WTC11 (cell line): Measurements from ENCODE around the gene RPLP1. TPM values are rescaled to one million over a fixed set of nuclear protein-coding genes. Genes with fewer than 3 reads are reported as not detected.

Experiments
- ATAC-seq: fragments of 200-7000 bp; cut with Tn5 transposase; 2 replicates; pipeline ENCODE4 v1.10.0; 2021; ENCODE audit warnings: mild to moderate bottlenecking, moderate library complexity
- CTCF ChIA-PET: fragments of 300-600 bp; sonication (Branson Sonifier 250); formaldehyde crosslinking; loops from one replicate; lab custom pipeline; 2021; ENCODE audit warnings: antibody characterized with exemption; lab: Charles Lee
- POLR2A ChIA-PET: fragments of 350-600 bp; sonication (Branson Sonifier 250); formaldehyde crosslinking; loops from one replicate; lab custom pipeline; 2021; ENCODE audit warnings: antibody characterized with exemption; lab: Charles Lee
- DNase-seq: peaks from one replicate; pipeline ENCODE4 v3.0.0; 2021; ENCODE audit warnings: low spot score
- H3K27ac Mint-ChIP-seq: 2 replicates; pipeline ENCODE4 v1.8.0; 2021; ENCODE audit warnings: mixed read lengths
- H3K27me3 Mint-ChIP-seq: 2 replicates; pipeline ENCODE4 v1.8.0; 2021; ENCODE audit warnings: low read depth, mild to moderate bottlenecking, moderate library complexity, mixed read lengths
- H3K36me3 Mint-ChIP-seq: 2 replicates; pipeline ENCODE4 v1.8.0; 2021; ENCODE audit warnings: mixed read lengths
- H3K4me1 Mint-ChIP-seq: 2 replicates; pipeline ENCODE4 v1.8.0; 2022; ENCODE audit warnings: mixed read lengths
- H3K4me3 Mint-ChIP-seq: 2 replicates; pipeline ENCODE4 v1.8.0; 2021; ENCODE audit warnings: mild to moderate bottlenecking, moderate library complexity, mixed read lengths
- H3K9me3 Mint-ChIP-seq: 2 replicates; pipeline ENCODE4 v1.8.0; 2021; ENCODE audit warnings: mixed read lengths
- EMX1 ChIP-seq: fragments of 250-450 bp; sonication (Bioruptor Pico); IDR thresholded peaks from 2 replicates; pipeline ENCODE4 v1.8.0; 2021; ENCODE audit warnings: mild to moderate bottlenecking
- ETV6 ChIP-seq: sonication (generic); formaldehyde crosslinking; IDR thresholded peaks from 2 replicates; pipeline ENCODE4 v1.8.1; 2022; ENCODE audit warnings: mild to moderate bottlenecking, missing genetic modification reagents
- NFATC4 ChIP-seq: fragments of 250-450 bp; sonication (Bioruptor Pico); IDR thresholded peaks from 2 replicates; pipeline ENCODE4 v1.9.0; 2021; ENCODE audit warnings: mild to moderate bottlenecking
- RELA ChIP-seq: sonication (generic); formaldehyde crosslinking; IDR thresholded peaks from 2 replicates; pipeline ENCODE4 v1.8.1; 2022; ENCODE audit warnings: missing genetic modification reagents, mild to moderate bottlenecking, borderline replicate concordance
- TEAD4 ChIP-seq: sonication (generic); formaldehyde crosslinking; IDR thresholded peaks from 2 replicates; pipeline ENCODE4 v1.8.0; 2022; ENCODE audit warnings: mild to moderate bottlenecking, missing genetic modification reagents
- ZNF138 ChIP-seq: sonication (generic); formaldehyde crosslinking; conservative IDR thresholded peaks from 2 replicates; pipeline ENCODE4 v1.8.1; 2022; ENCODE audit warnings: mild to moderate bottlenecking, moderate library complexity, missing genetic modification reagents
- ZNF263 ChIP-seq: sonication (generic); formaldehyde crosslinking; IDR thresholded peaks from 2 replicates; pipeline ENCODE4 v1.8.1; 2022; ENCODE audit warnings: low read depth, mild to moderate bottlenecking, moderate library complexity, missing genetic modification reagents
- ZNF416 ChIP-seq: fragments of 250-450 bp; sonication (Bioruptor Pico); IDR thresholded peaks from 2 replicates; pipeline ENCODE4 v1.9.0; 2021; ENCODE audit warnings: mild to moderate bottlenecking, inconsistent platforms
- total RNA-seq: library from RNA; stranded (reverse); gene quantifications from 3 replicates; pipeline ENCODE4 v1.2.3, GENCODE V29; 2021
- TF ChIP-seq, protein P1 (sequence below): sonication (generic); formaldehyde crosslinking; IDR thresholded peaks from 2 replicates; pipeline ENCODE4 v1.8.0; 2022; ENCODE audit warnings: mild to moderate bottlenecking, missing genetic modification reagents
- TF ChIP-seq, protein P2 (sequence below): fragments of 250-450 bp; sonication (Bioruptor Pico); IDR thresholded peaks from 2 replicates; pipeline ENCODE4 v1.9.0; 2021; ENCODE audit warnings: mild to moderate bottlenecking
- TF ChIP-seq, protein P3 (sequence below): fragments of 200-600 bp; IDR thresholded peaks from 2 replicates; pipeline ENCODE4 v1.8.0; 2022; ENCODE audit warnings: antibody characterized with exemption
- TF ChIP-seq, protein P4 (sequence below): sonication (generic); formaldehyde crosslinking; IDR thresholded peaks from 2 replicates; pipeline ENCODE4 v1.8.1; 2023; ENCODE audit warnings: mild to moderate bottlenecking, missing genetic modification reagents, borderline replicate concordance
- TF ChIP-seq, protein P5 (sequence below): sonication (generic); formaldehyde crosslinking; conservative IDR thresholded peaks from 2 replicates; pipeline ENCODE4 v1.8.1; 2022; ENCODE audit warnings: mild to moderate bottlenecking, missing genetic modification reagents
- TF ChIP-seq, protein P6 (sequence below): fragments of 250-450 bp; sonication (Bioruptor Pico); IDR thresholded peaks from 2 replicates; pipeline ENCODE4 v1.9.0; 2021; ENCODE audit warnings: moderate library complexity, mild to moderate bottlenecking, inconsistent platforms, borderline replicate concordance
- TF ChIP-seq, protein P7 (sequence below): sonication (generic); formaldehyde crosslinking; IDR thresholded peaks from 2 replicates; pipeline ENCODE4 v1.8.1; 2023; ENCODE audit warnings: mild to moderate bottlenecking, missing genetic modification reagents, moderate library complexity
- TF ChIP-seq, protein P8 (sequence below): fragments of 250-450 bp; sonication (Bioruptor Pico); IDR thresholded peaks from 2 replicates; pipeline ENCODE4 v2.1.2; 2022; ENCODE audit warnings: mild to moderate bottlenecking, moderate library complexity
- TF ChIP-seq, protein P9 (sequence below): sonication (generic); formaldehyde crosslinking; IDR thresholded peaks from 2 replicates; pipeline ENCODE4 v1.8.1; 2023; ENCODE audit warnings: mild to moderate bottlenecking, missing genetic modification reagents

The RPLP1 gene
- total RNA-seq, 1 experiment from 2014 or later: 2,441 TPM

DNA sequence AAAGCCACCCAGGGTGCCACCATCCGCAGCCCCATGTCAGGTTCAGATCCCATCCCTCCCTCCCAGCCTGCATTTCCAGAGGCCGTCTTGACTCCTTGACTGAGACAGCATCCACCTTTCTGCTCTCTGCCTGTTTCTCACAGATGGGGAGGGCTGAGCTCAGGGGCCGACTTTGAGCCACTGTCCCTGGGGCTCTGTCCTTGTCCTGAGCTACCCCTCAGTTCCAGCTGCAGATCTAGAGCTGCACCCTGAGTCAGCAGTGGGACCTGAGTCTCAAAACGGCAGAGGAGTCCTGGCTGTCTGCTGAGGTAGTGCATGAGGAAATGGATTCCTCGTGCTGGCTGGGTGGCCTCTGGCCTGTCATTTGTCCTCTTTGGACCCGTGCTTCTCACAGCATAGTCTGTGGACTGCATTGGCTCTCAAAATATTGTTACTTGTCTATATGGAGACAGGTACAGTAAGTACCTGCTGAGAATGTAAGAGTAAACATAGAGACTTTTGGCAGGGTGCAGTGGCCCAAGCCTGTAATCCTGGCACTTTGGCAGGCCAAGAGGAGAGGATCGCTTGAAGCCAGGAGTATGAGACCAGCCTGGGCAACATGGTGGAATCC lies 22.3 kb downstream of the RPLP1 start (continued):
- TF ChIP-seq, protein P1, sequence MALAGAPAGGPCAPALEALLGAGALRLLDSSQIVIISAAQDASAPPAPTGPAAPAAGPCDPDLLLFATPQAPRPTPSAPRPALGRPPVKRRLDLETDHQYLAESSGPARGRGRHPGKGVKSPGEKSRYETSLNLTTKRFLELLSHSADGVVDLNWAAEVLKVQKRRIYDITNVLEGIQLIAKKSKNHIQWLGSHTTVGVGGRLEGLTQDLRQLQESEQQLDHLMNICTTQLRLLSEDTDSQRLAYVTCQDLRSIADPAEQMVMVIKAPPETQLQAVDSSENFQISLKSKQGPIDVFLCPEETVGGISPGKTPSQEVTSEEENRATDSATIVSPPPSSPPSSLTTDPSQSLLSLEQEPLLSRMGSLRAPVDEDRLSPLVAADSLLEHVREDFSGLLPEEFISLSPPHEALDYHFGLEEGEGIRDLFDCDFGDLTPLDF (CRISPR knock-in tag): no peak
- no peak for TF ChIP-seq TEAD4 (CRISPR knock-in tag)
- TF ChIP-seq, protein P2, sequence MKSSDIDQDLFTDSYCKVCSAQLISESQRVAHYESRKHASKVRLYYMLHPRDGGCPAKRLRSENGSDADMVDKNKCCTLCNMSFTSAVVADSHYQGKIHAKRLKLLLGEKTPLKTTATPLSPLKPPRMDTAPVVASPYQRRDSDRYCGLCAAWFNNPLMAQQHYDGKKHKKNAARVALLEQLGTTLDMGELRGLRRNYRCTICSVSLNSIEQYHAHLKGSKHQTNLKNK (CRISPR knock-in tag): no peak
- TF ChIP-seq, all 79 proteins: peak for 0

DNA sequence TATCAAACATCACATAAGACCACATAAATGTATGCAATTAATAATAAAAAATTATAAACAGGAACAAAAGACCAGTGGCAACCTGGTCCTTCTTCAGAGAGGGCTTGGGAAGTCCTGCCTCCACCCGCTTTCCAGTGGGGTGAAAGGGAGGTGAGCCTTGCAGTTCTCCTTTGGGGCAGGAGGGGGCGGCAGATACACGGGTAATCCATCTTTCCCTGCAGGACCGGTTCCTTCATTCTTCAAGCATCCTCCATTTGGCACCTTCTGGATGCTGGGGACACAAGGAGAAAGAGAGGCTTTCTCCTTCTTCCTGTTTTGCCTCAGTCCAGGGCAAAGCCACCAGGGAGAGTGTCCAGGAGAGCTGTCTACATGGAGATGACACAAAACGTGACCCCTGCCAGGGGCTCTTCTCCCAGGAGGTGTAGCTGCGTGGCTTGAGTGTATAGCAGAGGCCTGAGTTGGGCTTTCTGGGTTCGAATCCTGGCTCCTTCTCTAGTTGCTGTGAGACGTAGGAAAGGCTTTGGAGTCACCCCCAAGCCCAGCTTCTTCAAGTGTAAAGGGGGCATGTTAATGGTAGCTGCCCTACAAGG lies 23.2 kb downstream of the RPLP1 start:
- Mint-ChIP-seq H3K27ac (no peak overlapping the region), H3K36me3 (peaks cover 4% of the 10 kb centered on the region), H3K27me3 (no peaks in the 10 kb centered on the region; the same call in 1 of the 2 replicates), H3K4me1 (no peaks in the 10 kb centered on the region), H3K4me3 (no peak overlapping the region), H3K9me3 (peaks cover 13% of the 10 kb centered on the region)
- ATAC-seq (peak; percentile 68), DNase-seq (peak; percentile 83)
- ChIA-PET CTCF (interaction anchor here (0.6 to 3.7 kb wide), 7 partner anchors 9 to 63 kb away, joined by 3 to 40 read pairs (median 4); no protein-coding TSS in a partner anchor), POLR2A (no interaction called here)
- TF ChIP-seq, protein P3, sequence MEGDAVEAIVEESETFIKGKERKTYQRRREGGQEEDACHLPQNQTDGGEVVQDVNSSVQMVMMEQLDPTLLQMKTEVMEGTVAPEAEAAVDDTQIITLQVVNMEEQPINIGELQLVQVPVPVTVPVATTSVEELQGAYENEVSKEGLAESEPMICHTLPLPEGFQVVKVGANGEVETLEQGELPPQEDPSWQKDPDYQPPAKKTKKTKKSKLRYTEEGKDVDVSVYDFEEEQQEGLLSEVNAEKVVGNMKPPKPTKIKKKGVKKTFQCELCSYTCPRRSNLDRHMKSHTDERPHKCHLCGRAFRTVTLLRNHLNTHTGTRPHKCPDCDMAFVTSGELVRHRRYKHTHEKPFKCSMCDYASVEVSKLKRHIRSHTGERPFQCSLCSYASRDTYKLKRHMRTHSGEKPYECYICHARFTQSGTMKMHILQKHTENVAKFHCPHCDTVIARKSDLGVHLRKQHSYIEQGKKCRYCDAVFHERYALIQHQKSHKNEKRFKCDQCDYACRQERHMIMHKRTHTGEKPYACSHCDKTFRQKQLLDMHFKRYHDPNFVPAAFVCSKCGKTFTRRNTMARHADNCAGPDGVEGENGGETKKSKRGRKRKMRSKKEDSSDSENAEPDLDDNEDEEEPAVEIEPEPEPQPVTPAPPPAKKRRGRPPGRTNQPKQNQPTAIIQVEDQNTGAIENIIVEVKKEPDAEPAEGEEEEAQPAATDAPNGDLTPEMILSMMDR: peak; percentile 91
- TF ChIP-seq, protein P4, sequence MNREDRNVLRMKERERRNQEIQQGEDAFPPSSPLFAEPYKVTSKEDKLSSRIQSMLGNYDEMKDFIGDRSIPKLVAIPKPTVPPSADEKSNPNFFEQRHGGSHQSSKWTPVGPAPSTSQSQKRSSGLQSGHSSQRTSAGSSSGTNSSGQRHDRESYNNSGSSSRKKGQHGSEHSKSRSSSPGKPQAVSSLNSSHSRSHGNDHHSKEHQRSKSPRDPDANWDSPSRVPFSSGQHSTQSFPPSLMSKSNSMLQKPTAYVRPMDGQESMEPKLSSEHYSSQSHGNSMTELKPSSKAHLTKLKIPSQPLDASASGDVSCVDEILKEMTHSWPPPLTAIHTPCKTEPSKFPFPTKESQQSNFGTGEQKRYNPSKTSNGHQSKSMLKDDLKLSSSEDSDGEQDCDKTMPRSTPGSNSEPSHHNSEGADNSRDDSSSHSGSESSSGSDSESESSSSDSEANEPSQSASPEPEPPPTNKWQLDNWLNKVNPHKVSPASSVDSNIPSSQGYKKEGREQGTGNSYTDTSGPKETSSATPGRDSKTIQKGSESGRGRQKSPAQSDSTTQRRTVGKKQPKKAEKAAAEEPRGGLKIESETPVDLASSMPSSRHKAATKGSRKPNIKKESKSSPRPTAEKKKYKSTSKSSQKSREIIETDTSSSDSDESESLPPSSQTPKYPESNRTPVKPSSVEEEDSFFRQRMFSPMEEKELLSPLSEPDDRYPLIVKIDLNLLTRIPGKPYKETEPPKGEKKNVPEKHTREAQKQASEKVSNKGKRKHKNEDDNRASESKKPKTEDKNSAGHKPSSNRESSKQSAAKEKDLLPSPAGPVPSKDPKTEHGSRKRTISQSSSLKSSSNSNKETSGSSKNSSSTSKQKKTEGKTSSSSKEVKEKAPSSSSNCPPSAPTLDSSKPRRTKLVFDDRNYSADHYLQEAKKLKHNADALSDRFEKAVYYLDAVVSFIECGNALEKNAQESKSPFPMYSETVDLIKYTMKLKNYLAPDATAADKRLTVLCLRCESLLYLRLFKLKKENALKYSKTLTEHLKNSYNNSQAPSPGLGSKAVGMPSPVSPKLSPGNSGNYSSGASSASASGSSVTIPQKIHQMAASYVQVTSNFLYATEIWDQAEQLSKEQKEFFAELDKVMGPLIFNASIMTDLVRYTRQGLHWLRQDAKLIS: no peak

DNA sequence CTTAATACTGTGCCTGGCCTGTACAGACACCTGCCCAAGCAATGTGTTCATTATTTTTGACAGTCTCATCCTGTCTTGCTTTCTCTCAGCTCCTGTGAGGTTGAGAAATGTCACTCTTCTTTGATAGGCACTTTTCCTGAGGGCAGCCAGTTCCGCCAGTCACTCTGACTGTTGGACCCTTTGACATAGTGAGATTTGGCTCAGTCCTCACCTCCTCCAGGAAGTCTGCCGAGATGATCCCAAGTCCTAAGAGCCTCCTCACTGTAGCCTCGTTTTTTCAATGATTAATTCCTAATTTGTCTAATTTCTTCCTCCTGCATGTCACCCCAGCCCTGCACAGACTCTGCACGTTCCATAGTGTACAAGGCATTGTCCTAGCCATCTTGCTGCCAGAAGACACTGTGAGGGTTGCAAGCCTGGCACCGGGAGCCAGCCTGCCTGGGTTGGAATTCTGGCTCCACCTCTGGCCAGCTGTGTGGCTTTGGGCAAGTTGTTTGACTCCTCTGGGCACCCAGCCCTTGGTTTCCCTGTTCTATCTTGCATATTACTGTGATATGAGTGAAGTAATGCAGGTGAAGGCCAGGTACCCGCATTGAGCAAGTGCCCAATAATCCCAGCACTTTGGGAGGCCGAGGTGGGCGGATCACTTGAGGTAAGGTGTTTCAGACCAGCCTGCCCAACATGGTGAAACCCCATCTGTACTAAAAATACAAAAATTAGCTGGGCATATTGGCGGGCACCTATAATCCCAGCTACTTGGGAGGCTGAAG lies 24.3 kb downstream of the RPLP1 start:
- ChIA-PET CTCF (interaction anchor here (0.5 to 3.7 kb wide), 24 partner anchors 8 to 1649 kb away, joined by 3 to 40 read pairs (median 6); partner anchors contain the start of gene KIF23), POLR2A (no interaction called here)
- H3K4me1 Mint-ChIP-seq: no peaks in the 10 kb centered on the region
- TF ChIP-seq ETV6 (CRISPR knock-in tag): no peak
- TF ChIP-seq, protein P5, sequence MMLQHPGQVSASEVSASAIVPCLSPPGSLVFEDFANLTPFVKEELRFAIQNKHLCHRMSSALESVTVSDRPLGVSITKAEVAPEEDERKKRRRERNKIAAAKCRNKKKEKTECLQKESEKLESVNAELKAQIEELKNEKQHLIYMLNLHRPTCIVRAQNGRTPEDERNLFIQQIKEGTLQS (CRISPR knock-in tag): no peak
- no peak for TF ChIP-seq NFATC4
- TF ChIP-seq EMX1 (CRISPR knock-in tag): no peak
- TF ChIP-seq ZNF416 (CRISPR knock-in tag): no peak
- TF ChIP-seq, protein P6, sequence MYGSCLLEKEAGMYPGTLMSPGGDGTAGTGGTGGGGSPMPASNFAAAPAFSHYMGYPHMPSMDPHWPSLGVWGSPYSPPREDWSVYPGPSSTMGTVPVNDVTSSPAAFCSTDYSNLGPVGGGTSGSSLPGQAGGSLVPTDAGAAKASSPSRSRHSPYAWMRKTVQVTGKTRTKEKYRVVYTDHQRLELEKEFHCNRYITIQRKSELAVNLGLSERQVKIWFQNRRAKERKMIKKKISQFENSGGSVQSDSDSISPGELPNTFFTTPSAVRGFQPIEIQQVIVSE (CRISPR knock-in tag): no peak
- no peak for TF ChIP-seq ZNF263 (CRISPR knock-in tag)
- TF ChIP-seq, protein P7, sequence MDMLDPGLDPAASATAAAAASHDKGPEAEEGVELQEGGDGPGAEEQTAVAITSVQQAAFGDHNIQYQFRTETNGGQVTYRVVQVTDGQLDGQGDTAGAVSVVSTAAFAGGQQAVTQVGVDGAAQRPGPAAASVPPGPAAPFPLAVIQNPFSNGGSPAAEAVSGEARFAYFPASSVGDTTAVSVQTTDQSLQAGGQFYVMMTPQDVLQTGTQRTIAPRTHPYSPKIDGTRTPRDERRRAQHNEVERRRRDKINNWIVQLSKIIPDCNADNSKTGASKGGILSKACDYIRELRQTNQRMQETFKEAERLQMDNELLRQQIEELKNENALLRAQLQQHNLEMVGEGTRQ (CRISPR knock-in tag): no peak
- TF ChIP-seq RELA (CRISPR knock-in tag): no peak
- TF ChIP-seq, protein P8, sequence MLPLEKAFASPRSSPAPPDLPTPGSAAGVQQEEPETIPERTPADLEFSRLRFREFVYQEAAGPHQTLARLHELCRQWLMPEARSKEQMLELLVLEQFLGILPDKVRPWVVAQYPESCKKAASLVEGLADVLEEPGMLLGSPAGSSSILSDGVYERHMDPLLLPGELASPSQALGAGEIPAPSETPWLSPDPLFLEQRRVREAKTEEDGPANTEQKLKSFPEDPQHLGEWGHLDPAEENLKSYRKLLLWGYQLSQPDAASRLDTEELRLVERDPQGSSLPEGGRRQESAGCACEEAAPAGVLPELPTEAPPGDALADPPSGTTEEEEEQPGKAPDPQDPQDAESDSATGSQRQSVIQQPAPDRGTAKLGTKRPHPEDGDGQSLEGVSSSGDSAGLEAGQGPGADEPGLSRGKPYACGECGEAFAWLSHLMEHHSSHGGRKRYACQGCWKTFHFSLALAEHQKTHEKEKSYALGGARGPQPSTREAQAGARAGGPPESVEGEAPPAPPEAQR (CRISPR knock-in tag): no peak
- TF ChIP-seq ZNF138 (CRISPR knock-in tag): no peak
- TF ChIP-seq, protein P9, sequence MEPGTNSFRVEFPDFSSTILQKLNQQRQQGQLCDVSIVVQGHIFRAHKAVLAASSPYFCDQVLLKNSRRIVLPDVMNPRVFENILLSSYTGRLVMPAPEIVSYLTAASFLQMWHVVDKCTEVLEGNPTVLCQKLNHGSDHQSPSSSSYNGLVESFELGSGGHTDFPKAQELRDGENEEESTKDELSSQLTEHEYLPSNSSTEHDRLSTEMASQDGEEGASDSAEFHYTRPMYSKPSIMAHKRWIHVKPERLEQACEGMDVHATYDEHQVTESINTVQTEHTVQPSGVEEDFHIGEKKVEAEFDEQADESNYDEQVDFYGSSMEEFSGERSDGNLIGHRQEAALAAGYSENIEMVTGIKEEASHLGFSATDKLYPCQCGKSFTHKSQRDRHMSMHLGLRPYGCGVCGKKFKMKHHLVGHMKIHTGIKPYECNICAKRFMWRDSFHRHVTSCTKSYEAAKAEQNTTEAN: no peak

More for the DNA sequence above, 24.3 kb downstream of the RPLP1 start:
- H3K27ac Mint-ChIP-seq: no peak overlapping the region
- DNase-seq: no peak
- H3K4me3 Mint-ChIP-seq: no peak overlapping the region
- peaks cover 4% of the 10 kb centered on the region for H3K36me3 Mint-ChIP-seq
- peaks cover 13% of the 10 kb centered on the region for H3K9me3 Mint-ChIP-seq
- no peaks in the 10 kb centered on the region; the same call in 1 of the 2 replicates for H3K27me3 Mint-ChIP-seq
- ATAC-seq: no peak
